Colonic mucosa (tissue), 4 donors: ENCODE measurements around the gene DBP. TPM values are rescaled to one million over a fixed set of nuclear protein-coding genes. Genes with fewer than 3 reads are reported as not detected.

Experiments
- DNase-seq: peaks from one replicate; pipeline ENCODE4 v3.0.0-alpha.2; 2020
- H3K27ac ChIP-seq: fragments of 200-600 bp; one replicate; pipeline ENCODE4 v1.8.0; 2021
- H3K27me3 ChIP-seq: fragments of 200-600 bp; one replicate; pipeline ENCODE4 v1.8.0; 2021
- H3K36me3 ChIP-seq: fragments of 200-600 bp; one replicate; pipeline ENCODE4 v1.8.0; 2021
- H3K4me1 ChIP-seq: fragments of 200-600 bp; one replicate; pipeline ENCODE4 v1.8.0; 2021; ENCODE audit warnings: mild to moderate bottlenecking
- H3K4me3 ChIP-seq: fragments of 200-600 bp; one replicate; pipeline ENCODE4 v1.8.0; 2021
- H3K9ac ChIP-seq, 2 donors: one replicate each; pipeline ENCODE4 v1.7.0; 2013; ENCODE audit warnings: control low read depth in 2 of 2, low read depth in 2 of 2, low read length in 2 of 2
- H3K9me3 ChIP-seq: fragments of 200-600 bp; one replicate; pipeline ENCODE4 v1.8.0; 2021
- CTCF ChIP-seq: fragments of 200-600 bp; IDR thresholded peaks from one replicate; pipeline ENCODE4 v1.8.0; 2022; ENCODE audit warnings: antibody characterized with exemption, mild to moderate bottlenecking
- intact Hi-C: fragments of 100-400 bp; cut with DNase I; formaldehyde crosslinking; loops from one replicate; pipeline ENCODE4 v1.14.1; 2022
- total RNA-seq, 2 donors: library from RNA; stranded (reverse); fragmentation: NEBNext Ultra II Directional in 1 of 2; extraction: Animal tissue kit (Norgen Biotek cat#: 25700) in 1 of 2; gene quantifications; one replicate each; pipeline ENCODE4 v1.2.1, GENCODE V29; 2021
- donor health status: healthy.
- donor health status: DM: no; HTN: no; CAD: no.
- donor health status: DM: no; HTN: no; CAD: no.

Gene DBP
- total RNA-seq, 2 donors from 2014 or later: 4.7 to 8.9 TPM

- no peak overlapping the region for H3K27ac ChIP-seq
- TF ChIP-seq CTCF: no peak
- no peaks in the 10 kb centered on the region for H3K27me3 ChIP-seq
- no peaks in the 10 kb centered on the region for H3K9me3 ChIP-seq
- no peak overlapping the region for H3K4me3 ChIP-seq
- no peaks in the 10 kb centered on the region for H3K36me3 ChIP-seq
- H3K9ac ChIP-seq: no peak overlapping the region
- H3K4me1 ChIP-seq: no peaks in the 10 kb centered on the region
- DNase-seq: no peak
- intact Hi-C loops: no loop called here
These were observed 13.9 kb upstream of the DBP start for GRCh38 chr19:48650974-48651682.

GRCh38 chr19:48648134-48648533 lies 11.0 kb upstream of the DBP start:
- no peak overlapping the region for H3K9ac ChIP-seq
- no peaks in the 10 kb centered on the region for H3K36me3 ChIP-seq
- DNase-seq: no peak
- H3K27ac ChIP-seq: no peak overlapping the region
- H3K27me3 ChIP-seq: peaks cover 5% of the 10 kb centered on the region
- no peak for TF ChIP-seq CTCF
- H3K4me3 ChIP-seq: no peak overlapping the region
- H3K9me3 ChIP-seq: no peaks in the 10 kb centered on the region
- intact Hi-C loops: loop anchor here (5.0 kb wide), 3 partner anchors 89 to 194 kb away; no protein-coding TSS in a partner anchor
- H3K4me1 ChIP-seq: no peaks in the 10 kb centered on the region

GRCh38 chr19:48646722-48647216 lies 9.6 kb upstream of the DBP start:
- DNase-seq: no peak
- peaks cover 5% of the 10 kb centered on the region for H3K27me3 ChIP-seq
- H3K9ac ChIP-seq: no peak overlapping the region
- H3K27ac ChIP-seq: peak overlapping the region; percentile 31
- H3K4me3 ChIP-seq: peak overlapping the region; percentile 27
- H3K4me1 ChIP-seq: no peaks in the 10 kb centered on the region
- no peaks in the 10 kb centered on the region for H3K36me3 ChIP-seq
- intact Hi-C loops: loop anchor here (5.0 kb wide), 3 partner anchors 91 to 196 kb away; no protein-coding TSS in a partner anchor
- H3K9me3 ChIP-seq: no peaks in the 10 kb centered on the region
- no peak for TF ChIP-seq CTCF

- H3K27me3 ChIP-seq: peaks cover 5% of the 10 kb centered on the region
- H3K4me3 ChIP-seq: peak within 1 kb of the TSS; percentile 27
- H3K4me1 ChIP-seq: no peaks in the 10 kb centered on the region
- H3K9me3 ChIP-seq: no peaks in the 10 kb centered on the region
- H3K36me3 ChIP-seq: no peaks in the 10 kb centered on the region
- peak within 1 kb of the TSS; percentile 31 for H3K27ac ChIP-seq
- peak; percentile 84 for TF ChIP-seq CTCF
- intact Hi-C loops: loop anchor here (5.0 kb wide), 3 partner anchors 91 to 196 kb away; no protein-coding TSS in a partner anchor
- H3K9ac ChIP-seq: peak within 1 kb of the TSS; percentile 26 to 58
- peak; percentile 89 for DNase-seq
These were observed 9.0 kb upstream of the DBP start, which contains the start of gene CA11 for GRCh38 chr19:48646001-48646721. Gene CA11 (minus strand): TSS chr19:48646187. CDS start chr19:48645632, 555 bp downstream.

GRCh38 chr19:48645620-48646000 lies 8.4 kb upstream of the DBP start:
- Histone ChIP-seq H3K4me1 (no peaks in the 10 kb centered on the region), H3K4me3 (peak overlapping the region; percentile 27), H3K27ac (peak overlapping the region; percentile 31), H3K27me3 (peaks cover 5% of the 10 kb centered on the region), H3K9ac (peak overlapping the region; percentile 26 to 58), H3K9me3 (no peaks in the 10 kb centered on the region), H3K36me3 (no peaks in the 10 kb centered on the region)
- intact Hi-C loops: loop anchor here (5.0 kb wide), 3 partner anchors 92 to 197 kb away; no protein-coding TSS in a partner anchor
- no peak for DNase-seq
- TF ChIP-seq CTCF: no peak
